Ovary (tissue), 3 donors: ENCODE measurements around the gene SIK3.
"Not testable (repeated sequence)": the region's sequence is repeated elsewhere in the genome, so short reads cannot be mapped to it uniquely, and the experiment has no call there.

Experiments
- CTCF ChIP-seq, 3 donors: fragments of 450-650 bp in 2 of 3; fragments of 200-600 bp in 1 of 3; IDR thresholded peaks; one replicate each; pipeline versions ENCODE4 v1.5.1 to v1.8.0; 2016 to 2022; ENCODE audit warnings: antibody characterized with exemption in 3 of 3, mild to moderate bottlenecking in 1 of 3
- POLR2A ChIP-seq: fragments of 450-650 bp; IDR thresholded peaks from one replicate; pipeline ENCODE4 v1.6.1; 2017; ENCODE audit warnings: antibody characterized with exemption, mild to moderate bottlenecking, moderate library complexity
- donor health status: DM: no; HTN: no; CAD: no.

GRCh38 chr11:117134979-117135378 lies 36.8 kb upstream of the SIK3 start:
- TF ChIP-seq POLR2A; CTCF (IDR thresholded peaks at IDR 0.05): not testable (repeated sequence)
